NCI-H82 (cell line): ENCODE data around the gene MEPE.

Source experiments
- DNase-seq: peaks from one replicate; lab custom pipeline; 2025; lab: John Stamatoyannopoulos, UW

Gene MEPE

GRCh38 chr4:87843936-87844335, 11.2 kb downstream of the MEPE start:
- no peak for DNase-seq

- no peak for DNase-seq
Measured at GRCh38 chr4:87844452-87844851, 11.7 kb downstream of the MEPE start.

GRCh38 chr4:87846226-87846625, 13.5 kb downstream of the MEPE start:
- no peak for DNase-seq

DNA sequence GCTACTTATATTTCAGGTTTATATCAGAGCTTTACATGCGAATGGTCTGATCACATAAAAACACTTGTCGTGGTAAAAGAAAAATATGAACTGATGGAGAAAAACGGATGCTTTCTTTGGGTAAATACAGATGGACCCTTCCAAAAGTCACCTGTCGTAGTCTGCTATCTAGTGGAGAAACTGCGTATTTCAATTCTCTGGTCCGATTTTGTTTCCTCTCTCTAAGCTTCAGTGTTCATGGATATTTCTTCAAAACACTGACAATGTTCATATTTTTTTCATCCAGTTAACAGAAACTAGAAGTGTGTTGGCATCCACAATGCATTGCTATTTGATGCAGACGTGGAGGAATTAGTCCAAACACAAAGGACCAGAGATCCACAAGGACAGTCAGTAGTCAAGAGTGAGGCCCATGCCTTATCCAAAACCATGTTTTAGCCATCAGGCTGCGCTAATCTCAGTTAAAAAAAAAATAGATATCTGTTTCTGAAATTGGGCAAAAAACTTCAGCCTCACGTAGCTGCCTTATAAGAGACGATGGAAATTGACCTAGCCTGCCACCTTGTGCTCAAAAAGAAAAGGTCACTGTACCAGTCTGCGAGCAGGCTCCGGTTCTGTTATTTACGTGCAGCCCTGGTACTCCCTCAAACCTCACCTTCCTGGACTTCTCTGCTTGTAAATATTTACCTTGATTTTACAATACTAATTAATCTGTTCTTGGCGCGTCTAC, 16.0 kb downstream of the MEPE start:
- peak; percentile 73 for DNase-seq

- DNase-seq: peak; percentile 8
Measured at GRCh38 chr4:87849612-87850011, 16.8 kb downstream of the MEPE start.

- DNase-seq: no peak
Measured at GRCh38 chr4:87851332-87851731, 18.6 kb downstream of the MEPE start.

DNA sequence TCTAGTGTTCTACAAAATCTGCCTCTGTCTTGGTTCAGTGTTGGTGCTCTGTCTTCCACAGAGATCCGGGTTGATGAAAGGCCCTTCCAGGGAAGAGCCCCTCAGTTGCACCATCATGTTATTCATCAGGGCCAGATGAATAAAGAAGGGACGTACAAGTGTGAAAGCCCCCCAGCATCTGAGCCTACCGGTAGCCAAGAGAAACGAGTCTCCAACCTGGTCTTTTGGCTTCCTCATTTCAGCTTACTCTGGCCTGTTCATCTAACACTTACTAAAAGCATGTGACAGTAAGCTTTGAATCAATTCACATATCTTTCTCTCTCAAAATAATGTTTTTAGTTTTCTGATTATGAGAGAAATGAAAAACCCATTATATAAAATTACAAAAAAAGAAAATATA, 19.2 kb downstream of the MEPE start:
- DNase-seq: no peak

DNA sequence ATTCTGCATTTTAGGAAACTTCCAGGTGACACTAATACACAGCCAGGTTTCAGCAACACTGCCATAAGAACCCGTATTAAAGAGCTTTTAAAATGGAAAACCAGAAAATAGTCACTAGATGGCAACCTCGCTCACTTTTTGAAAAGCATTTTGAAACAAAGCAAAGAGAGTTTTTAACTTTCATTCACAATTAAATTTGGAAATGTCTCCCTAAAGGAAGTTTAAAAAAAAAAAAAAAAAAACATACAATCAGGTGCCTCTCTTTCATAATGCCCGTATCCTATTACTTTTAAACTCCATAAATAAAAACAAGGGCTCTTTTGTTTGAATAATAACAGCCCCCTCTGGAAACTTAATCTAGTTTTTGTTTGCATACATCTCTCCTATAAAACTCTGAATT, 20.3 kb downstream of the MEPE start:
- peak; percentile 46 for DNase-seq

- no peak for DNase-seq
Measured at GRCh38 chr4:87853891-87854290, 21.1 kb downstream of the MEPE start.

DNA sequence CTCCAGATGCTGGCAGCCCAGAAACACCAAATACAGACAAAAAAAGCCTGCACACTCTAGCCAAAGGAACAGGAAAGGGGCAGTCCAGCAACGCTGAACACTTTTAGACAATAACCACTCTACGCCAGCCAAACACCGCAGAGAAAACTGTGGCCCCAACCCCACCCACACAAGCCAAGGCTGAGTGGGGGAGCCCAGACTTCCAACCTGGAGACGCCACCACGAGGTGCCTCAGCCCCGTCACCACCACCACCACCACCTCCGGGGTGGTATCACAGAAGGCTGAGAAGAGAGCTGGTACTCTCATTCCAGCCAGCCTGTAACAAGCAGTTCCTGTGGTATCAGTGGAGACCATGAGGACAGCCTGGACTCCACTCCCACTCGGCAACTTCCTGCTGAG, 22.8 kb downstream of the MEPE start:
- no peak for DNase-seq

- DNase-seq: no peak
Measured at GRCh38 chr4:87856816-87857215, 24.0 kb downstream of the MEPE start.

GRCh38 chr4:87857789-87858188, 25.0 kb downstream of the MEPE start:
- DNase-seq: no peak

DNA sequence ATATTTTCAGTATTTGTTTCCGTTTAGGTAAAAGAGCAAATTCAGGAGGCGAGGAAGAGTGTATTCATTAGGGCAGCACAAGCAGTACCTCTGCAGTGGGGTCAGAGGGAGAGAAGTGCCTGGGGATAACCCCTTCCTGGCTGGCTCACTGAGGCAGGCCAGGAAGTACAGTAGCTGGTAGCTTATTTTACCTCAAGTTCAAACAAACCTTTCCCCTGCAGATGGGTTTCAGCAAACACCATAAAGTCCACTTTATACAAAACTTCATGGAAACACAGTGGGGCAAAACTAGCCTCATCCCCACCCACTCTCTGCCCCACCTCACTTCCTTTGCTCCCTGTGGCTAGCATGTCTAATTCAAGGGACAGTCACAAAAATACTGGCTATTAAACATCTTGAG, 29.5 kb downstream of the MEPE start:
- no peak for DNase-seq

GRCh38 chr4:87863486-87863885, 30.7 kb downstream of the MEPE start:
- DNase-seq: no peak

DNA sequence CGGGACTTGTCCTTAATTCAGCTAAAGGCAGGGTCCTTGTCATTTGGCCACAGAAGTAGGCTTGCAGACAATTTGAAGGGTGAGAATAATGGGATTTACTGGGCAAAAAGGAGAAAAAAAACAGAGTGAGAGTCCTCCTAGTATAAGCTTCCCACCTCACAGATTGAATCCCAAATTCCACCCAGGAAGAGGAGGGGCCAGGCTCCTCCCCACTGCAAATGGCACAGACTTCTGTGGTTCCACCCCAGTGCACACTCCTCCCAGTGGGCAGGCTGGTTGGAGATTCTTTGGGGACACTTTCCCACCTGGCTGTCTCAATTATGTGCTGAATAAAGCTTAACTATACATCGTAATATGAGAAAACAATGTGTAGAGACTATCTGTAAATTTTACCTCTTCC, 31.6 kb downstream of the MEPE start:
- DNase-seq: no peak

DNA sequence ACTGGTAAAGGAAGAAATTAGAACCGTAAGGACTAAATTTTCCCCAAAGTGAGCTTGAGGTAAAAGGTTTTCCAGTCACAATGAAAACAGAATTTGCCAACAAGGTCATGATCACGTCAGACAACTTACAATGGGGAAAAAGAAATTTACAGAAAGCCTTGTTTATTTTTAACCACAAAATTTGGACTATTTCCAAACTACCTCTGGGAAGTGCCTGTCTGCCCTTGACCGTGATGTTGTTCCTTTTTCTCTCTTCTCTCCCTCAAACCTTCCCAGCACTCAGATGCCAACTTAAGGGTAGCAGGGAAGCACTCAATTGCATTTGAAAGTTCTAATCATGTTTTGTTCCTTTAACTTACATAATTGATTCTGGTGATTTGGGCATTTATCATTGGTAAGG, 32.5 kb downstream of the MEPE start:
- no peak for DNase-seq

GRCh38 chr4:87865960-87866598, 33.3 kb downstream of the MEPE start:
- no peak for DNase-seq

GRCh38 chr4:87868522-87868921, 35.8 kb downstream of the MEPE start:
- DNase-seq: no peak

GRCh38 chr4:87872028-87872427, 39.3 kb downstream of the MEPE start:
- no peak for DNase-seq

- DNase-seq: no peak
Measured at GRCh38 chr4:87875191-87875590, 42.4 kb downstream of the MEPE start.

DNA sequence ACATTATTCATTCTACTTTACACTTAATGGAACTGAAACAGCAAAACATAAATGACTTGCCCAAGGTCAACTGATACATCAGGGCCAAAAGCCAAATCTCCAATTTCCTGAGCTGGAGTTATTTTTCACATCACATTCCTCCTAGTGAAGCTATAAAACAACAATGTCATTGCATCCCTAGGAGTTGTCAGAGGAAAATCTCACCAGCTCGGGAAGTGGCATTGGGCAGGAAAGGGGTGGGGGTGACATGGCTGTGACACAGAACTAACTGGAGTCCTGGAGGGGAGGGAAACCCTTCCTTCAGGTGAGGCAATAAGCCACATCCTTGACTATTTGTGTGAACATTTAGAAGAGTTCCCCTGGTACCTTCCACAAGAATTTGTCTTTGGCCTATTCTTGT, 47.3 kb downstream of the MEPE start:
- DNase-seq: no peak

DNA sequence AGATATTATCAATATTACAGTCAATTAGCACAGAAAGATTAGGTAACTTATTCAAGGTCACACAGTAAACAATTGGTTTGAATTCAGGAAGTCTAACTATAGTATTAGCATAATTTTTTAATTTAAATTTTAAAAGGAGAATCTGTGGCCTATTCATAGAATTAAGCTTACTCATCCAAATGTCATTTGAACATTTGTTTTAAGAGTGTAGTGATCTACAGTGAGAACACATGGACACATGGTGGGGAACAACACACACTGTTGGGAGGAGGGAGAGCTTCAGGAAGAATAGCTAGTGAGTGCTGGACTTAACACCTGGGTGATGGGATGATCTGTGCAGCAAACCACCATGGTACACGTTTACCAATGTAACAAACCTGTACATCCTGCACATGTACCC, 48.3 kb downstream of the MEPE start:
- DNase-seq: no peak

DNA sequence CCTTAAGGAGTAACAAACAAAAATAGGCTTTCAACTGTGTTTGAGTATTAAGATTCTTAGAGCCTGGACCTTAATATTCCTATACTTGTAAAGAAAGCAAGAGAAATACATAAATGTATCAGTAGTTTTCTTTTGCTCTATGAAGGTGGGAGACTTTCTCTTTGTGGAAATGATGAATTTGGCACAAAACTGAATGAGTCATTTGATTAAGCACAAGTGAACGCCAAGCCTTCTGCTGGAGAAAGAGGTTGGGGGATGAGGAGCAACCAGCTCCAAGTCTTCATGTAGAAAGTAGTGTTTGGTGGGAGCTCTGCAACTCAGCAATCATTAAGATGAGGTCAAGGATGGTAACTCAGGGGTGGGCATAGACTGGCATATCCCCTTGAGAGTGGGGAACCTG, 49.6 kb downstream of the MEPE start:
- no peak for DNase-seq

- DNase-seq: no peak
Measured at GRCh38 chr4:87882861-87883260, 50.1 kb downstream of the MEPE start.
